Lung (tissue), 12 donors: ENCODE data around the gene CHPT1. TPM values are rescaled to one million over a fixed set of nuclear protein-coding genes. Genes with fewer than 3 reads are reported as not detected.

Source experiments
- ATAC-seq: fragments of 200-7000 bp; cut with Tn5 transposase; one replicate; pipeline ENCODE4 v1.9.1; 2020; ENCODE audit warnings: moderate number of reproducible peaks; ENCODE audit not compliant: insufficient read depth, low FRiP score
- DNase-seq, 3 donors: peaks; one replicate each; pipeline ENCODE4 v3.0.0-alpha.2; 2013 to 2017
- H3K27ac ChIP-seq, 2 donors: one replicate each; pipeline ENCODE4 v1.5.1; 2013; ENCODE audit warnings: mild to moderate bottlenecking in 2 of 2, moderate library complexity in 2 of 2, control low read depth in 1 of 2, inconsistent platforms in 1 of 2, low read depth in 1 of 2, low read length in 1 of 2
- H3K27me3 ChIP-seq, 3 donors: one replicate each; pipeline ENCODE4 v1.5.1; 2013; ENCODE audit warnings: low read length in 2 of 3; ENCODE audit not compliant: control insufficient read depth in 3 of 3, insufficient read depth in 3 of 3
- H3K36me3 ChIP-seq, 4 donors: one replicate each; pipeline ENCODE4 v1.5.1; 2013; ENCODE audit warnings: low read length in 4 of 4, mild to moderate bottlenecking in 1 of 4, moderate library complexity in 1 of 4; ENCODE audit not compliant: control insufficient read depth in 4 of 4, insufficient read depth in 4 of 4
- H3K4me1 ChIP-seq, 5 donors: one replicate each; pipeline ENCODE4 v1.5.1; 2013; ENCODE audit warnings: low read length in 5 of 5, mild to moderate bottlenecking in 2 of 5, moderate library complexity in 1 of 5; ENCODE audit not compliant: control insufficient read depth in 5 of 5, insufficient read depth in 5 of 5
- H3K4me3 ChIP-seq: one replicate; pipeline ENCODE4 v1.5.1; 2013; ENCODE audit warnings: mild to moderate bottlenecking, control low read depth, moderate library complexity
- H3K9ac ChIP-seq, 2 donors: one replicate each; pipeline ENCODE4 v1.5.1; 2013; ENCODE audit warnings: low read length in 2 of 2, control low read depth in 1 of 2; ENCODE audit not compliant: insufficient read depth in 1 of 2
- H3K9me3 ChIP-seq, 4 donors: one replicate each; pipeline ENCODE4 v1.5.1; 2013; ENCODE audit warnings: low read length in 3 of 4, mild to moderate bottlenecking in 1 of 4, moderate library complexity in 1 of 4; ENCODE audit not compliant: control insufficient read depth in 4 of 4, insufficient read depth in 3 of 4
- WGBS, 2 donors: extraction: QIAGEN DNeasy Blood & Tissue Kit; methylation state at CpG; one replicate each; pipeline ENCODE4 v1.1.7; 2013; 5-methylcytosine and 5-hydroxymethylcytosine counted together
- polyA plus RNA-seq, 2 donors: library from polyadenylated mRNA; stranded (reverse); fragments of 200-250 nt; gene quantifications; one replicate each; pipeline ENCODE4 v1.2.1, GENCODE V29; 2013
- total RNA-seq, 2 donors: library from RNA; depleted of rRNA in 1 of 2; stranded (reverse); fragments of >200 nt in 1 of 2; gene quantifications; one replicate each; pipeline ENCODE4 v1.2.1, GENCODE V29; 2014 to 2021
- TF ChIP-seq, protein P1 (sequence below): IDR thresholded peaks from 2 replicates; pipeline ENCODE4 v1.5.1; 2012; ENCODE audit warnings: mild to moderate bottlenecking; ENCODE audit errors: control extremely low read depth, extremely low read depth
- donor health status: control.
- donor health status: control.
- donor health status: Bipolar disorder and iron deficiency.
- donor health status: healthy.
- donor health status: DM: yes; HTN: yes; CAD: no.

Gene CHPT1
- total and polyA plus RNA-seq, 4 donors = 25.1 to 60.9 (median 41.2) TPM

DNA sequence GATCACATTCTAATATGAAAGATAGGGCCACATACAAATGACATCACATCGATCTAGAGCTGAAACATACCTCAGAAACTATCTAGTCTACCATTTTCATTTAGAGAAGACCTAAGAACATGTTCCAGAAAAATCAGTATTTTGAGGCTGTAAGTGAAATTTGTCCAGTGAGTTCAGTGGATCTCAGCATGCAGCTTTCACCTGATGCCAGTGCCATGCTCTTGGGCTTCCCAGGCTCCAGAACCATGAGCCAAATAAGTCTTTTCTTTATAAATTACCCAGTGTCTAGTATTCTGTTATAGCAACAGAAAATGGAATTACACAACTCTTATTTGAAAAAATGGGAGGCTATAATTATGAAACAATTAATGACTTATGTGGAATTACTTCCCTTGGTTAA lies 9.0 kb downstream of the CHPT1 start:
- Histone ChIP-seq H3K27ac (no peak overlapping the region), H3K9me3 (no peaks in the 10 kb centered on the region)

DNA sequence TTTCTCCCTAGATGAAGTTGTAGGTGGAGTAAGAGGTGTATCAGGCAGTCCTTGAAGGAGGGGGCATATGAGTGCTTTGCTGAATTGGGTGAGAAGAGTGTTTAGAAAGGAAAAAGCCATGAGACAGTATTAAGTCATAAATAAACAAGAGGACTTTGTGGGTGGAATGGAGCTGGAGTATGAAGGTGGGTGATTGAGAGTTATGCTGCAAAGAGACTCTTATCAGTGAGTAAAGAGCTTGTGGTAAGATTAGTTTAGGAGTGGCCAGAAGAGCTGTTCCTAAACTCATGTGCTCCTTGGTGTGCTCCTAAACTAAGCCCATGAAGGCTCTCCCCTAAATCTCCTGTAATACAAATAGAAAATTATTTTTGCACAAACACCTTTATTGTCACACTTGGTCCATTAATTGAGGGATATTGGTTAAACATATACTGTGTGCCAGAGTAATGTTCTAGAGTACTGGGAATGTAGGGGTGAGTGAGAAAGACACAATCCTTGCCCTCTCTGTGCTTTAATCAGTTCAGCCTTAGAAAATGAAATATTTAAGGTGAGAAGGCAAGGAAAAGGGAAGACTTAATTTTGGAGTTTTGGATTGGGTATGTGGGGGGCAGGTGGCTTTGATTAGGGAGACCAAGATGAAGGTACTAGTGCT lies 9.8 kb downstream of the CHPT1 start:
- Histone ChIP-seq H3K9me3 (no peaks in the 10 kb centered on the region), H3K36me3 (no peaks in the 10 kb centered on the region), H3K9ac (no peak overlapping the region), H3K27me3 (no peaks in the 10 kb centered on the region), H3K4me1 (peaks cover 0 to 20% (median 3%) of the 10 kb centered on the region in 5 donors), H3K27ac (no peak overlapping the region), H3K4me3 (no peak overlapping the region)
- ATAC-seq (peak; percentile 75), DNase-seq (no peak)
- TF ChIP-seq, protein P1, sequence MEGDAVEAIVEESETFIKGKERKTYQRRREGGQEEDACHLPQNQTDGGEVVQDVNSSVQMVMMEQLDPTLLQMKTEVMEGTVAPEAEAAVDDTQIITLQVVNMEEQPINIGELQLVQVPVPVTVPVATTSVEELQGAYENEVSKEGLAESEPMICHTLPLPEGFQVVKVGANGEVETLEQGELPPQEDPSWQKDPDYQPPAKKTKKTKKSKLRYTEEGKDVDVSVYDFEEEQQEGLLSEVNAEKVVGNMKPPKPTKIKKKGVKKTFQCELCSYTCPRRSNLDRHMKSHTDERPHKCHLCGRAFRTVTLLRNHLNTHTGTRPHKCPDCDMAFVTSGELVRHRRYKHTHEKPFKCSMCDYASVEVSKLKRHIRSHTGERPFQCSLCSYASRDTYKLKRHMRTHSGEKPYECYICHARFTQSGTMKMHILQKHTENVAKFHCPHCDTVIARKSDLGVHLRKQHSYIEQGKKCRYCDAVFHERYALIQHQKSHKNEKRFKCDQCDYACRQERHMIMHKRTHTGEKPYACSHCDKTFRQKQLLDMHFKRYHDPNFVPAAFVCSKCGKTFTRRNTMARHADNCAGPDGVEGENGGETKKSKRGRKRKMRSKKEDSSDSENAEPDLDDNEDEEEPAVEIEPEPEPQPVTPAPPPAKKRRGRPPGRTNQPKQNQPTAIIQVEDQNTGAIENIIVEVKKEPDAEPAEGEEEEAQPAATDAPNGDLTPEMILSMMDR = no peak

More for the DNA sequence above, 9.0 kb downstream of the CHPT1 start:
- H3K4me1 ChIP-seq = peaks cover 0 to 26% (median 3%) of the 10 kb centered on the region in 5 donors
- ATAC-seq (no peak), DNase-seq (no peak)
- no peaks in the 10 kb centered on the region for H3K27me3 ChIP-seq
- no peak overlapping the region for H3K9ac ChIP-seq
- WGBS, 2 donors = 100% methylated on average over 1 of the region's 1 CpG
- TF ChIP-seq, protein P1 = no peak
- H3K36me3 ChIP-seq = no peaks in the 10 kb centered on the region
- no peak overlapping the region for H3K4me3 ChIP-seq

DNA sequence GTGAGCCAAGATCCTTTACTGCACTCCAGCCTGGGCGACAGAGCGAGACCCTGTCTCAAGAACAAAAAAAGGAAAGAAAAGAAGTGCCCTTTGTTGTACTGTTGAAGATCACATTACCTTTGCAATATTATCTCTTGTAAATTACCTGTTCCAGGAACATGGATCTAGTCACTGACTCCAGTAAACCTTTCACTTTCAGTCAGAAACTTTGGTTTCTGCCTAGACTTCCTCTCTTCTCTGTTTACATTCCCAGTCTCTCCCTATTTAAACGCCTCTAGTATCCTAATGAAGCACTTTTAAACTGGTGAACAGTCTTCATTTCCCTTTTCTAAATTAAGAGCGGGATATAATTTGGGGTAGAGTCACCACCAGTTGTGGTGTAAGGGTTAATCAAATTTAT lies 12.8 kb downstream of the CHPT1 start:
- no peaks in the 10 kb centered on the region for H3K9me3 ChIP-seq
- H3K27ac ChIP-seq = no peak overlapping the region
- DNase-seq = no peak
- TF ChIP-seq, protein P1 = no peak
- no peak for ATAC-seq
- no peak overlapping the region for H3K9ac ChIP-seq
- peaks cover 0 to 17% (median 4%) of the 10 kb centered on the region in 5 donors for H3K4me1 ChIP-seq
- no peaks in the 10 kb centered on the region for H3K36me3 ChIP-seq
- no peak overlapping the region for H3K4me3 ChIP-seq
- no peaks in the 10 kb centered on the region for H3K27me3 ChIP-seq
- 78 to 86% methylated on average over 4 of the region's 4 CpGs for WGBS, 2 donors
